Activated T-cell treated with anti-CD3 and anti-CD28 coated beads, Interleukin-2, amount 50 U/mL, for 24 hours (primary cell): ENCODE data around the gene CCDC34.
"Not testable (repeated sequence)": the region's sequence is repeated elsewhere in the genome, so short reads cannot be mapped to it uniquely, and the experiment has no call there.

Experiments used
- DNase-seq: peaks from one replicate; pipeline ENCODE4 v3.0.0-alpha.2; 2020
- H3K27ac Mint-ChIP-seq: 2 replicates; pipeline ENCODE4 v1.8.0; 2020; ENCODE audit warnings: mild to moderate bottlenecking, mixed read lengths
- H3K27me3 Mint-ChIP-seq: 2 replicates; pipeline ENCODE4 v1.8.0; 2020; ENCODE audit warnings: mixed read lengths
- H3K36me3 Mint-ChIP-seq: 2 replicates; pipeline ENCODE4 v1.8.0; 2020; ENCODE audit warnings: low read depth, mixed read lengths
- H3K4me1 Mint-ChIP-seq: 2 replicates; pipeline ENCODE4 v1.8.0; 2020; ENCODE audit warnings: low read depth, mixed read lengths
- H3K4me3 Mint-ChIP-seq: 2 replicates; pipeline ENCODE4 v1.8.0; 2020; ENCODE audit warnings: mild to moderate bottlenecking, moderate library complexity, mixed read lengths
- H3K9me3 Mint-ChIP-seq: 2 replicates; pipeline ENCODE4 v1.8.0; 2020; ENCODE audit warnings: mixed read lengths

CCDC34 gene

DNA sequence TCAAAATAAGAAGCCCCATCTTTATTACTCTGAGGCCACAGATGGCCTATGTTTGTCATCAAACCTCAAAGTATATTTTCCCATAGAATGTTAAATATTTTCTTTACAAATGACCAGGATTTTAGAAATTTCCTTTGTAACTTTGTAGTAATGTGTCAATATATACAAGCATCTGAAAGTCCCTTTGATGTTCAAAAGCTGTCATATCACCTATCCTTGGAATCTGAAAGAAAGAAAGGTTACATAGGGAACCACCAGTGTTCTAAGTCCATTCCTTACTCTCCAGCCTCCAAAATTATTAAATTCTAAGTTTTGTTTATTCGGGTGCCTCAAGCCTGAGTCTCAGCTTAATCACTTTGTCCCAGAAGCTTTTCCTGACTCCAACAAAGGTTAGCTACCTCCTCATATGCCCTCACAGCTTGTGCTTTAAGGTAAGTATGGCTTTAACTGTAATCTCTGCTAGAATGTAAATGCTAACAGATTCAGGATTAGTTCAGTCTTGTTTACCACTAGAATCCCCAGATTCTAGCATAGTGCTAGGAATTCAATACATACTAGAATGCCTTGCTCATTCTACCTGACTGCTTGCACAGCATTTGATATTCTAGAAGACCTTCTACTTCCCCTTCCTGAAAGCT, 32.3 kb downstream of the CCDC34 start:
- H3K27me3 Mint-ChIP-seq = no peaks in the 10 kb centered on the region
- H3K4me3 Mint-ChIP-seq = no peak overlapping the region
- no peaks in the 10 kb centered on the region for H3K4me1 Mint-ChIP-seq
- H3K36me3 Mint-ChIP-seq = no peaks in the 10 kb centered on the region
- H3K27ac Mint-ChIP-seq = no peak overlapping the region
- no peak for DNase-seq
- H3K9me3 Mint-ChIP-seq = peaks cover 4% of the 10 kb centered on the region

DNA sequence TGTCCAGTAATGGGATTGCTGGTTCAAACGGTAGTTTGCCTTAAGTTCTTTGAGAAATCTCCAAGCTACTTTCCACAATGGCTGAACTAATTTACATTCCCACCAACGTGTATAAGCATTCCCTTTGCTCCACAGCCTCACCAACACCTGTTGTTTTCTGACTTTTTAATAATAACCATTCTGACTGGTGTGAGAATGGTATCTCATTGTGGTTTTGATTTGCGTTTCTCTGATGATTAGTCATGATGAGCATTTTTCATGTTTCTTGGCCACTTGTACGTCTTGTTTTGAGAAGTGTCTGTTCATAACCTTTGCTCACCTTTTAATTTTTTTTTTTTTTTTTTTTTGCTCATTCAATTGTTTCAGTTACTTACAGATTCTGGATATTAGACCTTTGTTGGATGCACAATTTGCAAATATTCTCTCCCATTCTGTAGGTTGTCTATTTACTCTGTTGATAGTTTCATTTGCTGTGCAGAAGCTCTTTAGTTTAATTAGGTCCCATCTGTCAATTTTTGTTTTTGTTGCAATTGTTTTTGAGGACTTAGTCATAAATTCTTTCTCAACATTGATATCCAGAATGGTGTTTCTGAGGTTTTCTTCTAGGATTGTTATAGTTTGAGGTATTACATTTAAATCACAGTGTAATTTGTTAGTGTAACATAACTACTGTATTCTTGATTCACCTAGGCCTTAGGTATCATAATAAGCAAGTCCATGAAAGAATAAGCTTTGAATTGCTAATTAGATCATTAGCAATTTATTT, 33.0 kb downstream of the CCDC34 start:
- no peak for DNase-seq
- Mint-ChIP-seq H3K4me1 (no peaks in the 10 kb centered on the region), H3K27ac (no peak overlapping the region), H3K36me3 (no peaks in the 10 kb centered on the region), H3K9me3 (peaks cover 5% of the 10 kb centered on the region), H3K4me3 (no peak overlapping the region), H3K27me3 (no peaks in the 10 kb centered on the region)

DNA sequence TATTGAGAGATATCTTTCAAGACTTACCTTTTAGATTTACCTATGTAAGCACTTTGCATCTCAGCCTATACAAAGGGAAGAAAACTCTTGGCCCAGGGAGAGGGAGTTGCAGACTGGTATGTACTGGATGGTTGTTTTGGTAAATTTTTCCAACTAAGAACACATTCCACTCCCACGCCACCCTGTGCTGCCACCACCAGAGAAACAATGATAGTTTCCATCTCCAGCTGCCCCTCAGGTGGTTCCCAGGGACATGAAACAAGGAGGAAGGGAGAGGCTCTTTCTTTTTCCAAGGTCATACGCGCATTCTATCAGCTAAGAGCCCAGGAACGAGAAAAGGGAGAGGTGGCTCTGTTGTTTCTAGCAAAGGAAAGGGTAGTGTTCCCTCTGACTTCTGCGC, 34.4 kb downstream of the CCDC34 start:
- H3K4me3 Mint-ChIP-seq = no peak overlapping the region
- no peaks in the 10 kb centered on the region for H3K27me3 Mint-ChIP-seq
- no peak overlapping the region for H3K27ac Mint-ChIP-seq
- peaks cover 6% of the 10 kb centered on the region for H3K4me1 Mint-ChIP-seq
- no peaks in the 10 kb centered on the region for H3K36me3 Mint-ChIP-seq
- peaks cover 5% of the 10 kb centered on the region for H3K9me3 Mint-ChIP-seq
- no peak for DNase-seq

DNA sequence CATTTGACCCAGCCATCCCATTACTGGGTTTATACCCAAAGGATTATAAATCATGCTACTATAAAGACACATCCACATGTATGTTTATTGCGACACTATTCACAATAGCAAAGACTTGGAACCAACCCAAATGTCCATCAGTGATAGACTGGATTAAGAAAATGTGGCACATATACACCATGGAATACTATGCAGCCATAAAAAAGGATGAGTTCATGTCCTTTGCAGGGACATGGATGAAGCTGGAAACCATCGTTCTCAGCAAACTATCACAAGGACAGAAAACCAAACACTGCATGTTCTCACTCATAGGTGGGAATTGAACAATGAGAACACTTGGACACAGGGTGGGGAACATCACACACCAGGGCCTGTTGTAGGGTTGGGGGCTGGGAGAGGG, 36.0 kb downstream of the CCDC34 start:
- H3K27ac Mint-ChIP-seq, H3K27me3 Mint-ChIP-seq, H3K4me1 Mint-ChIP-seq, H3K4me3 Mint-ChIP-seq, H3K36me3 Mint-ChIP-seq, DNase-seq, H3K9me3 Mint-ChIP-seq: not testable (repeated sequence)

DNA sequence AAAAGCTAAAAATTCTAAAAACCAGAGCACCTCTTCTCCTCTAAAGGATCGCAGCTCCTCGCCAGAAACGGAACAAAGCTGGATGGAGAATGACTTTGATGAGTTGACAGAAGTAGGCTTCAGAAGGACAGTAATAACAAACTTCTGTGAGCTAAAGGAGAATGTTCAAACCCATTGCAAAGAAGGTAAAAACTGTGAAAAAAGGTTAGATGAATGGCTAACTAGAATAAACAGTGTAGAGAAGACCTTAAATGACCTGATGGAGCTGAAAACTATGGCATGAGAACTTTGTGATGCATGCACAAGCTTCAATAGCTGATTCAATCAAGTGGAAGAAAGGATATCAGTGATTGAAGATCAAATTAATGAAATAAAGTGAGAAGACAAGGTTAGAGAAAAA, 40.8 kb downstream of the CCDC34 start:
- not testable (repeated sequence) for H3K4me3 Mint-ChIP-seq, H3K9me3 Mint-ChIP-seq, H3K27ac Mint-ChIP-seq, DNase-seq, H3K27me3 Mint-ChIP-seq, H3K36me3 Mint-ChIP-seq
- H3K4me1 Mint-ChIP-seq = peaks cover 17% of the 10 kb centered on the region

DNA sequence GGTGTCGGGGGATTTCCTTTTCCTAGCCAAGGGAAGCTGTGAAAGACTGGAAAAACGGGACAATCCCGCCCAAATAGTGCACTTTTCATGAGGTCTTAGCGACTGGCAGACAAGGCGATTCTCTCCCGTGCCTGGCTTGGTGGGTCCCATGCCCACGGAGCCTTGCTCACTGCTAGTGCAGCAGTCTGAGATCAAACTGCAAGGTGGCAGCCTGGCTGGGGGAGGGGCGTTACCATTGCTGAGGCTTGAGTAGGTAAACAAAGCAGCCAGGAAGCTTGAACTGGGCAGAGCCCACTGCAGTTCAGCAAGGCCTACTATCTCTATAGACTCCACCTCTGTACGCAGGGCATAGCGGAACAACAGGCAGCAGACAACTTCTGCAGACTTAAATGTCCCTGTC, 41.7 kb downstream of the CCDC34 start:
- peaks cover 17% of the 10 kb centered on the region for H3K4me1 Mint-ChIP-seq
- H3K9me3 Mint-ChIP-seq, H3K36me3 Mint-ChIP-seq, DNase-seq, H3K27ac Mint-ChIP-seq, H3K27me3 Mint-ChIP-seq, H3K4me3 Mint-ChIP-seq: not testable (repeated sequence)

DNA sequence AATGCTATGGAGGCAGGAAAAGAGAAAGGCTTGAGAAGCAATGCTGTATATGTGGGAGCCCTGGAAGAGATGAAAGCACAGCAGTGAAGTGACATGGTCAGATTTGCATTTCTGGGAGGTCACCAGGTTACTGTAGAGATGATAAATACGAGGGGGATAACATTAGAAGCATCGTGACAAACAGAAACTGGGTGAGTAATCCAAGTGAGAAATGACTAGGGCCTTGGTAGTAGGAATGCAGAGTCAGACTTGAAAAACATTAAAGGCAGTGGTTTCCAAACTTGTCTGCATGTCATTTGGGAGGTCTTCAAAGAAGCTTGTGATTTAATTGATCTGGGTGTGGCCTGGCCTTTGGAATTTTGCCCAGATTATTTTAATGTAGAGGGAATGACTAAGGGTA, 43.9 kb downstream of the CCDC34 start:
- Mint-ChIP-seq H3K36me3 (no peaks in the 10 kb centered on the region), H3K27ac (peak overlapping the region; percentile 6), H3K27me3 (peaks cover 8% of the 10 kb centered on the region), H3K4me1 (peaks cover 14% of the 10 kb centered on the region), H3K4me3 (no peak overlapping the region), H3K9me3 (no peaks in the 10 kb centered on the region)
- DNase-seq = no peak

DNA sequence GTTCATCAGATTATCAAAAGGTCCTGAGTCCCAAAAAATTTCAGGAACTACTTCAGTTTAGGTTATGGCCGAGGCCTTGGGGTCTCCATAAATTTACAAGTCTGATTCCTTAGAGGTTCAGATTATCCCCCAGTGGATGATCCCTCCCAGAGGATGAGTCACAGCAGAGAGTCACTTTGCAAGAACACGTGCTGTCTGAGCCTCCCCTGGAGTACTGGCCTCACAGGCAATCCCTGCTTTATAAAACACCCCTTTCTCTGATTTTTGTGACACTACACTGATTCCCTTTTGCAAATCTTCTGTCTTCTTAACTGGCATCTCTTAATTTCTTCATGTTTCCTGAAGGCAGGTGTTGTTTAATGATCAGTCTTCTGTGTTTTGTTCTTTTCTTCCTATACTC, 45.3 kb downstream of the CCDC34 start:
- no peak overlapping the region for H3K4me3 Mint-ChIP-seq
- no peak overlapping the region for H3K27ac Mint-ChIP-seq
- DNase-seq = no peak
- no peaks in the 10 kb centered on the region for H3K9me3 Mint-ChIP-seq
- no peaks in the 10 kb centered on the region for H3K36me3 Mint-ChIP-seq
- H3K27me3 Mint-ChIP-seq = peaks cover 12% of the 10 kb centered on the region
- peaks cover 11% of the 10 kb centered on the region for H3K4me1 Mint-ChIP-seq

DNA sequence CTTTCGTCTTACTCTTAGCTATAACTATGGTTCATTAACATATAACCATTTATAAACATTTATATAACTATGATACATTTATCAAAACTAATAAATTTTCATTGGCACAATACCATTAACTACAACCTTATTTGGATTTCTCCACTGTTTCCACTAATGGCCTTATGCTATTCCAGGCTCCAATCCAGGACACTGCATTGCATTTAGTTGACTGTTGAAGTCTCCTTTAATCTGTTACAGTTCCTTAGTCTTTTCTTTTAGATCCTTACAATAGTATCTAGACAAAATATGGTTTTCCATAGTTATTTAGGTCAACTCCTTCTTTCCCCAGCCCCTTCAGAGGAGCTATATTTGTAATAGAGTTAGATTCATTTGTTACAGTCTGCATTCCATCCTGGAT, 47.2 kb downstream of the CCDC34 start:
- no peak overlapping the region for H3K27ac Mint-ChIP-seq
- H3K4me3 Mint-ChIP-seq = no peak overlapping the region
- no peaks in the 10 kb centered on the region for H3K36me3 Mint-ChIP-seq
- peaks cover 11% of the 10 kb centered on the region for H3K4me1 Mint-ChIP-seq
- no peaks in the 10 kb centered on the region for H3K9me3 Mint-ChIP-seq
- H3K27me3 Mint-ChIP-seq = peaks cover 10% of the 10 kb centered on the region
- no peak for DNase-seq

DNA sequence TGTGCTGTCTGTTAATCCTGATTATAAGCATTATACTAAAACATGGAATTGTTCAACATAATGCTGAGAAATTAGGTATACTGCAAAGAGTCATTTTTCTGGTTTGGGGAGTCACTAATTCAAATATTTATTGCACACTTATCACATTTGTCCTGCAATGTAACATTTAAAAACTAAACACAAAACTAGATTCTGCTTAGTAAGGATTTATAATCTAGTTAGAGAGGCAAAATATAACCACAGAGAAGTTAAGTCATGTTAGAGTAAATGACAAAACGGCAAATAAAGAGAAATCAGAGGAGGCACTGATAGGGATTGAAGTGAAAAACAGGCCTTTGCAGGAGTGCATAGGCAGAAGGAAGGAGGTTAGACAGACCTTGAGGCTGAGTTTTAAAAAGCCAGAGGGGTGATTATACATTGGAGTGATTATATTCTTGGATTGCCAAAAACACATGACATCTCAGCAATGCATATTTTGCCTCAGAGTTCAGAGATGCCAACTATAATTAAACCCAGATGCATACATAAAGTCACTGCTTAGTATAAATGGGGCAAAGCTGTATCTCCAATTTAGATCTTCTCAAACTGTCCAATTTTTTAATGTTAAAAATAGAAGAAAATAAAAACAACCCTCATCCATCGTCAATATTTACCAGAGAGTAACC, 49.7 kb downstream of the CCDC34 start:
- Mint-ChIP-seq H3K27ac (no peak overlapping the region), H3K36me3 (no peaks in the 10 kb centered on the region), H3K4me1 (no peaks in the 10 kb centered on the region), H3K4me3 (no peak overlapping the region), H3K9me3 (no peaks in the 10 kb centered on the region), H3K27me3 (peaks cover 10% of the 10 kb centered on the region)
- DNase-seq = no peak

DNA sequence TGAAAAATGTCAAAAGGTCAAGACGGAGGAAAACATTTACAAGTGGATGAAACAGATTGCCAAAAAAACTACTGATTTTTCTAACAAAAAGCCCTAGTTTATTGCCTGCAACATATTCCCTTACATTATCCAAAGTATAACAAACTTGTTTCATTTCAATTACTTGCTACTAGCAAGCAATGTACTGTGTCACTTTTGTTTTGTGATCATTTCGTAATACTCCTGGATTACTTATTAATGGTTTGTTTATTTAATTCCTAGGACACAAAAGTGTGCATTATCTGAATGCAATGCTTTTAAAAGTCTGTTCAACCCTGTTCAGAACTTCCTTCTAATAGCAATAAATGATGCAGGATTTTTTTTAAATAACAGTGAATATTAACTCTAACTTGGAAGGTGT, 50.9 kb downstream of the CCDC34 start:
- Mint-ChIP-seq H3K9me3 (no peaks in the 10 kb centered on the region), H3K4me1 (no peaks in the 10 kb centered on the region), H3K4me3 (no peak overlapping the region), H3K36me3 (no peaks in the 10 kb centered on the region), H3K27ac (no peak overlapping the region), H3K27me3 (peaks cover 10% of the 10 kb centered on the region)
- no peak for DNase-seq

DNA sequence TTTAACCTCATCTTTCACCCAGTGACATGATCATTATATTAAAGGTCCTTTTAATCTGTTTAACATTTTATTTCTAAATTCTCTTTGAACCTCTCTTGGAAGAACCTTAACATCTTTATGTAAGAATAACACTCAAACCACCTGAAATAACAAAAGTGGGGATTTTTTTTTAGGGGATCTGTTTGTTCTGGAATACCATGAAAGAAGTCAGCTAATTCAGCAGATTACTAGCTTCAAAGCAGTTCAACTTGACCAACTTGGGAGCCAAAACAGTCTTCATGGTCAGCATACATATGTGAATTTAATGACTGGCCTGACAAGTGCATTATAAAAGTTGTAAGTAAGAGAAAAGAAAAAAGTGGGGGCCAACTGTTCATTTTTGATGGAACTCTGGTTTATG, 52.3 kb downstream of the CCDC34 start:
- H3K36me3 Mint-ChIP-seq = no peaks in the 10 kb centered on the region
- H3K4me1 Mint-ChIP-seq = no peaks in the 10 kb centered on the region
- DNase-seq = no peak
- no peak overlapping the region for H3K4me3 Mint-ChIP-seq
- H3K9me3 Mint-ChIP-seq = no peaks in the 10 kb centered on the region
- no peak overlapping the region for H3K27ac Mint-ChIP-seq
- peaks cover 7% of the 10 kb centered on the region for H3K27me3 Mint-ChIP-seq

DNA sequence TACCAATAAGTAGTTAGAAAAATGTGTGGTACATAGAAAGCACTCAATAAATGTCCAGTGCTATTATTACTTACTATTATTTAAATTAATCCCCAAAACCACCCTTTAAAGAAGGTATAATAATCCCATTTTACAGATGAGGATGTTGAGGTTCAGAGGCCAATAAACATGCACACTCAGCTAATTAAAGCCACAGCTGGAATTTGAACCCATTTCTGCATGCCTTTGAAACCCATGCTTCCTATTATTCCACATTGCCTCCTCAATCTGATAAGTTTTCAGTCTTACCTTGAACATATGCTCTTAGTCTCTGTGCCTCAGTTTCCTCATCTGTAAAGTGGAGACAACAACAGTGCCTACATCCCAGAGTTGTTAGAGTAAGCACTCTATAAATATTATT, 52.8 kb downstream of the CCDC34 start:
- Mint-ChIP-seq H3K9me3 (no peaks in the 10 kb centered on the region), H3K4me1 (no peaks in the 10 kb centered on the region), H3K27me3 (peaks cover 10% of the 10 kb centered on the region), H3K27ac (no peak overlapping the region), H3K4me3 (no peak overlapping the region), H3K36me3 (no peaks in the 10 kb centered on the region)
- no peak for DNase-seq

DNA sequence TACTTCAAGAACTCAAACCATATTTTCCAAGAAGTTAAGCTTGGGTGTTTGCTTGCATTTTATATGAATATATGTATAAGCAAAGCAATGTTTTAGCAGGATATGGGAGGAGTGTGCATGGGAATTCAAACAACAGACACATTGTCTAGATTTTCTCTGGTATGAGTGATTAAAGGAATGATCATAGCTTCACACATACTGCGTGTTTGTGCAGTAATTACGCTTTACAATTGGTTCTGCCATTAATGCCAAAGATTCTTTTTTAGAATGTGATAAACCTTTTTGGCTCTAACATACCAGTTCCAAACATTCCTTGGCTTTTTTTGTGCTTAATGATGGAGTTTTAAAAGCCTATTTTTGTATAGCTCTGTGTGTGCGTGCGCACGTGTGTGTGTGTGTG, 54.0 kb downstream of the CCDC34 start:
- no peaks in the 10 kb centered on the region for H3K4me1 Mint-ChIP-seq
- no peak for DNase-seq
- no peaks in the 10 kb centered on the region for H3K9me3 Mint-ChIP-seq

DNA sequence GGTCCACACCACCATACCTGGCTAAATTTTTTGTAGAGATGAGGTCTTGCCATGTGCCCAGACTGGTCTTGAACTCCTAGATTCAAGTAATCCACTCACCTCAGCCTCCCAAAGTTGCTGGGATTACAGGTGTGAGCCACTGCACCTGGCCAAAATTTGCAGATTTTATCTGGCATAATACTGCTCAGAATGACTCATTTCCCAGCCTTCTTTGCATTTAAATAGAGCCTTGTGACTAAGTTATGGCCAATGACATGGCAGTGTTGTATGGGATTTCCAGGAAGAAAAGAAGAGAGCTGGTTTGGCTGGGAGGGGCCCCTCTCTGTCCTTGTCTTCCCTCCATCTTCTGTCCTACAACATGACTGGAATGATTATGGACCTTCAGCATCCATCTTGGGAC, 55.8 kb downstream of the CCDC34 start:
- no peaks in the 10 kb centered on the region for H3K4me1 Mint-ChIP-seq
- peaks cover 13% of the 10 kb centered on the region for H3K27me3 Mint-ChIP-seq
- no peaks in the 10 kb centered on the region for H3K36me3 Mint-ChIP-seq
- no peak overlapping the region for H3K27ac Mint-ChIP-seq
- DNase-seq = no peak
- no peak overlapping the region for H3K4me3 Mint-ChIP-seq
- H3K9me3 Mint-ChIP-seq = no peaks in the 10 kb centered on the region

More for the DNA sequence above, 54.0 kb downstream of the CCDC34 start:
- H3K27ac Mint-ChIP-seq = no peak overlapping the region
- H3K27me3 Mint-ChIP-seq = peaks cover 9% of the 10 kb centered on the region
- H3K36me3 Mint-ChIP-seq = no peaks in the 10 kb centered on the region
- H3K4me3 Mint-ChIP-seq = no peak overlapping the region
